NB4 (cell line): ENCODE results near the gene C9.
"Not testable (repeated sequence)": the region's sequence is repeated elsewhere in the genome, so short reads cannot be mapped to it uniquely, and the experiment has no call there.

Experiments
- DNase-seq: peaks from one replicate; pipeline ENCODE4 v3.0.0; 2010; ENCODE audit warnings: low read depth
- H3K4me3 ChIP-seq: one replicate; pipeline ENCODE4 v1.5.1; 2011; ENCODE audit warnings: mild to moderate bottlenecking, low read depth, low read length, moderate library complexity
- MYC ChIP-seq: IDR thresholded peaks from 2 replicates; pipeline ENCODE4 v1.6.1; 2011; ENCODE audit warnings: low read depth, low read length
- POLR2A ChIP-seq: IDR thresholded peaks from 2 replicates; pipeline ENCODE4 v1.6.1; 2011; ENCODE audit warnings: mild to moderate bottlenecking; ENCODE audit not compliant: insufficient read length; ENCODE audit errors: extremely low read depth
- TF ChIP-seq, protein P1 (sequence below): IDR thresholded peaks from 2 replicates; pipeline ENCODE4 v1.6.1; 2011; ENCODE audit warnings: low read depth, low read length
- TF ChIP-seq, protein P2 (sequence below): IDR thresholded peaks from one replicate; pipeline ENCODE4 v1.5.1; 2012; ENCODE audit warnings: low read depth, low read length

Gene C9

DNA sequence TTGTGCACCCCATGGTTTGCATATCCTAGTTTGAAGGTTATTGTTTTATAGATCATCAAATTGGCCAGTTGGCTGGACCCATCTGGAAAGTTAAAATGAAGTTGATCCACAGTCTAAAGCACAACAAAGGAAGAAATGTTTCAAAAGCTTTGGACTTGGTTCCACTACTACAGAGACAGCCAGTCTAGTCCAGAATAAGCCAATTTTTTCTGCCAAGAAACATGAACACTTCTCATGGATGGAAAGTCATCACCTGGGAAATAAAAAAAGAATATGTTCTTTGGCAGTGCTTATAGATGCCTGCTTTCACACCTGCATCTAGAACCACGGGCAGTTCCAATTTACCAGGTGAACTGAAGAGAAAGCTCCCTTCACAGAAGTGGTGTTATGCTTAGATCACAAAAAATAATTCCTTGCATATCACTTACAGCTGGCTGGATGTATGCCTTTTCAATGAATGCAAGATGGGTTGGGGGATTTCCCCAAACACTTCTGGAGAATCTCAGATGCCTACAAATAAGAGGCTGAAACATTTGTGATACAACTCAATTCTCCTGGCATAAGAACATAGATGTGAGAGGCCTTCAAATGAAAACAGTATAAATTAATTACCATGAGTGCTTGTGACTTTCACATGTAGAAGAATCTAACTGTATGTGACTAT lies 26.9 kb downstream of the C9 start:
- TF ChIP-seq POLR2A (no peak), MYC (no peak)
- TF ChIP-seq, protein P1, sequence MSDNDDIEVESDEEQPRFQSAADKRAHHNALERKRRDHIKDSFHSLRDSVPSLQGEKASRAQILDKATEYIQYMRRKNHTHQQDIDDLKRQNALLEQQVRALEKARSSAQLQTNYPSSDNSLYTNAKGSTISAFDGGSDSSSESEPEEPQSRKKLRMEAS, result no peak
- TF ChIP-seq, protein P2, sequence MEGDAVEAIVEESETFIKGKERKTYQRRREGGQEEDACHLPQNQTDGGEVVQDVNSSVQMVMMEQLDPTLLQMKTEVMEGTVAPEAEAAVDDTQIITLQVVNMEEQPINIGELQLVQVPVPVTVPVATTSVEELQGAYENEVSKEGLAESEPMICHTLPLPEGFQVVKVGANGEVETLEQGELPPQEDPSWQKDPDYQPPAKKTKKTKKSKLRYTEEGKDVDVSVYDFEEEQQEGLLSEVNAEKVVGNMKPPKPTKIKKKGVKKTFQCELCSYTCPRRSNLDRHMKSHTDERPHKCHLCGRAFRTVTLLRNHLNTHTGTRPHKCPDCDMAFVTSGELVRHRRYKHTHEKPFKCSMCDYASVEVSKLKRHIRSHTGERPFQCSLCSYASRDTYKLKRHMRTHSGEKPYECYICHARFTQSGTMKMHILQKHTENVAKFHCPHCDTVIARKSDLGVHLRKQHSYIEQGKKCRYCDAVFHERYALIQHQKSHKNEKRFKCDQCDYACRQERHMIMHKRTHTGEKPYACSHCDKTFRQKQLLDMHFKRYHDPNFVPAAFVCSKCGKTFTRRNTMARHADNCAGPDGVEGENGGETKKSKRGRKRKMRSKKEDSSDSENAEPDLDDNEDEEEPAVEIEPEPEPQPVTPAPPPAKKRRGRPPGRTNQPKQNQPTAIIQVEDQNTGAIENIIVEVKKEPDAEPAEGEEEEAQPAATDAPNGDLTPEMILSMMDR, result no peak
- H3K4me3 ChIP-seq, result no peak overlapping the region
- DNase-seq, result no peak

DNA sequence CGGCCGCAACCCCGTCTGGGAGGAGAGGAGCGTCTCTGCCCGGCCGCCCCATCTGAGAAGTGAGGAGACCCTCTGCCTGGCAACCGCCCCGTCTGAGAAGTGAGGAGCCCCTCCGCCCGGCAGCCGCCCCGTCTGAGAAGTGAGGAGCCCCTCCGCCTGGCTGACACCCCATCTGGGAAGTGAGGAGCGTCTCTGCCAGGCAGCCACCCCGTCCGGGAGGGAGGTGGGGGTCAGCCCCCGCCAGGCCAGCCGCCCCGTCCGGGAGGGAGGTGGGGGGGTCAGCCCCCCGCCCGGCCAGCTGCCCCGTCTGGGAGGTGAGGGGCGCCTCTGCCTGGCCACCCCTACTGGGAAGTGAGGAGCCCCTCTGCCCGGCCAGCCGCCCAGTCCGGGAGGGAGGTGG lies 30.0 kb downstream of the C9 start:
- H3K4me3 ChIP-seq, DNase-seq: not testable (repeated sequence)

DNA sequence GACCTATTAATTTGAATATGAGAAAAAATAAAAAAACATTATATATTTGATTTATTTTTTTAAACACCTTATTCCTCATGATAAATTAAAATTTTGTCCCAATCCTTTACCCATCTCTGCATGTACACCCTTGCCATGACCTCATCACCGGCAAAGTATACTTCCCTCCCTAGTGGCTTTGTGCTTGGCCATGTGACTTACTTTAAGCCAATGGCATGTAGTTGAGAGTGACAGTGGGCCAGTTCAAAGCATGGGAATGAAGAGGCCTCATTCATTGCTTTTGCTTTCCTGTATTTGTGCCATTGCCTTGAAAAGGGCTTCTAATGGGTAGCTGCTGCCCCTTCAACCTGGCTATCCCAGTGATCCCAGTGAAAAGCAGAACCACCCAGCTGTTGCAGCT lies 31.2 kb downstream of the C9 start:
- H3K4me3 ChIP-seq, result no peak overlapping the region
- no peak for DNase-seq

DNA sequence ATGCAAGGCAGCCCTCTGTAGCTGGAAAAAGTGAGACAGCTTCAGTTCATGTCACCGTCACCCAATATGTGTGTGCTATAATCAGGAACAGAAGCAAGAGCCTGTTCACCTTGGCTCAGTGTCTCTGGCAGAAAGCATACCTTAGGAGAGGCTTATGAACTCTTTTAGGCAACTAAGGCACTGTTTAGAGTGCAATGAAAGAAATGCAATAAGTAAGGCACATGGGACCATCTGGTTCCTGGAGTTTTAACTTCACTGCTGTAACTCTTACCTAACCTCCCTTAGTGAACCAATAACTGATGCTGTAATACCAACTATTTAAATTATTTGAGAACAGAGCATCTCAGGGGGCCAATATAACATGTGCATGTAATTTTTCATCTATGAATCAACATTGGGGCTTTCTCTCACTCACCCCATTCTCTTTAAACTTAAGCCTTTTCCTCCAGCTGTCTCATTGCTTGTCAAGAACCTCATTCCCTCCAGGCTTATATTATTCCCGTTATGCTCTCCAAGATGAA lies 32.4 kb downstream of the C9 start:
- TF ChIP-seq POLR2A (no peak), MYC (no peak)
- TF ChIP-seq, protein P1, result no peak
- TF ChIP-seq, protein P2, result no peak
- DNase-seq, result no peak
- H3K4me3 ChIP-seq, result no peak overlapping the region

More for the DNA sequence above, 31.2 kb downstream of the C9 start:
- TF ChIP-seq, protein P2, result no peak
- no peak for TF ChIP-seq MYC
- no peak for TF ChIP-seq POLR2A
- TF ChIP-seq, protein P1, result no peak

DNA sequence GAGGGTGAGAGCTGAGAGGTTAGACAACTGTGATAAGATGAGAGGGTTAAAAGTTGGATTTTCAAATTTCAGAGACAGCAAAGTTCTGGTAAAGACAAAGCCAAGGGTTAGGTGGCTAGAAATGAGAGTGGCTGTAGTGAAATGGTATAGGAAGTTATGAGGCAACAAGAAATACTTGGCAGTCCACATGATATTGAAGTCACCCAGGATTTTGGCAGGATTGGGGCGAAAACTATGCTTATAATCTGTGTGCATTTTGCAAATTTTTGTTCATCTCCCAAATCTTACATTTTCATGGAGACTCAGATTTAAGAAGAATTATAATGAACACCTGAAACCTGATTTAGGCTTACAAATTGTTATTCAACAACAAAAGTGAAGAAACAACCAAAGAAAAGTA lies 35.6 kb downstream of the C9 start:
- TF ChIP-seq POLR2A (no peak), MYC (no peak)
- TF ChIP-seq, protein P1, result no peak
- TF ChIP-seq, protein P2, result no peak
- H3K4me3 ChIP-seq, result no peak overlapping the region
- no peak for DNase-seq

DNA sequence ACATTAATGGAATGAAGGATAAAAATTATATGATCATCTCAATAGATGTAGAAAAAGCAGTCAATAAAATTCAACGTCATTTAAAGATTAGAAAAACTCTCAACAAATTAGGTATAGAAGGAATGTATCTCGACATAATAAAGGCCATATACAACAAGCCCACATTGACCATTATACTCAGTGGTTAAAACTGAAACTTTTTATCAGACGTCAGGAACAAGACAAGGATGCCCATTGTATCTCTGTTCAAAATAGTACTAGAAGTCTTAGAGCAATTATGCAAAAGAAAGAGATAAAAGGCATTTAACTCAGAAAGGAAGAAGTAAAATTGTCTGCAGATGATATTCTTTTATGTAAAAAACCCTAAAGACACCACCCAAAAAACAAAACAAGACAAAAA lies 40.8 kb downstream of the C9 start:
- H3K4me3 ChIP-seq, result no peak overlapping the region
- no peak for DNase-seq
- TF ChIP-seq POLR2A (no peak), MYC (no peak)
- TF ChIP-seq, protein P1, result no peak
- TF ChIP-seq, protein P2, result no peak
